Stomach smooth muscle (tissue), 2 donors: ENCODE measurements around the gene PICK1.

Source experiments
- H3K27ac ChIP-seq: one replicate; pipeline ENCODE4 v1.7.0; 2013; ENCODE audit warnings: mild to moderate bottlenecking, low read length, inconsistent platforms
- H3K27me3 ChIP-seq, 2 donors: one replicate each; pipeline ENCODE4 v1.7.0; 2013; ENCODE audit warnings: low read length in 2 of 2; ENCODE audit not compliant: insufficient read depth in 2 of 2, control insufficient read depth in 1 of 2
- H3K36me3 ChIP-seq, 2 donors: one replicate each; pipeline ENCODE4 v1.7.0; 2013; ENCODE audit warnings: low read length in 2 of 2; ENCODE audit not compliant: control insufficient read depth in 2 of 2, insufficient read depth in 2 of 2
- H3K4me1 ChIP-seq: one replicate; pipeline ENCODE4 v1.7.0; 2013; ENCODE audit warnings: low read length; ENCODE audit not compliant: control insufficient read depth, insufficient read depth
- H3K4me3 ChIP-seq, 2 donors: one replicate each; pipeline ENCODE4 v1.7.0; 2013; ENCODE audit warnings: low read length in 2 of 2
- H3K9ac ChIP-seq, 2 donors: one replicate each; pipeline ENCODE4 v1.7.0; 2013; ENCODE audit warnings: low read length in 2 of 2, mild to moderate bottlenecking in 1 of 2
- H3K9me3 ChIP-seq, 2 donors: one replicate each; pipeline ENCODE4 v1.7.0; 2013; ENCODE audit warnings: low read length in 2 of 2; ENCODE audit not compliant: control insufficient read depth in 2 of 2
- donor health status: healthy.
- donor health status: Pancreatic carcinoma.

Gene PICK1

GRCh38 chr22:38062791-38063190, 5.6 kb downstream of the PICK1 start:
- peaks cover 4% of the 10 kb centered on the region for H3K4me1 ChIP-seq
- no peak overlapping the region for H3K4me3 ChIP-seq
- H3K9me3 ChIP-seq: no peaks in the 10 kb centered on the region
- H3K27ac ChIP-seq: no peak overlapping the region
- H3K9ac ChIP-seq: no peak overlapping the region
- H3K27me3 ChIP-seq: no peaks in the 10 kb centered on the region
- peaks cover 10 to 17% of the 10 kb centered on the region in 2 donors for H3K36me3 ChIP-seq

- no peak overlapping the region for H3K4me3 ChIP-seq
- H3K27ac ChIP-seq: no peak overlapping the region
- H3K4me1 ChIP-seq: peaks cover 27% of the 10 kb centered on the region
- no peaks in the 10 kb centered on the region for H3K27me3 ChIP-seq
- H3K9ac ChIP-seq: no peak overlapping the region
- H3K36me3 ChIP-seq: peaks cover 10 to 11% of the 10 kb centered on the region in 2 donors
- no peaks in the 10 kb centered on the region for H3K9me3 ChIP-seq
Measured at GRCh38 chr22:38065539-38065938, 8.3 kb downstream of the PICK1 start.

- no peak overlapping the region for H3K9ac ChIP-seq
- H3K27me3 ChIP-seq: no peaks in the 10 kb centered on the region
- no peaks in the 10 kb centered on the region for H3K9me3 ChIP-seq
- peaks cover 10 to 11% of the 10 kb centered on the region in 2 donors for H3K36me3 ChIP-seq
- H3K4me3 ChIP-seq: no peak overlapping the region
- H3K27ac ChIP-seq: no peak overlapping the region
- peaks cover 31% of the 10 kb centered on the region for H3K4me1 ChIP-seq
Measured at GRCh38 chr22:38066381-38067027, 9.3 kb downstream of the PICK1 start.

- Histone ChIP-seq H3K4me3 (no peak overlapping the region), H3K9me3 (no peaks in the 10 kb centered on the region), H3K9ac (no peak overlapping the region), H3K4me1 (peaks cover 31% of the 10 kb centered on the region), H3K27ac (no peak overlapping the region), H3K27me3 (no peaks in the 10 kb centered on the region), H3K36me3 (peaks cover 10 to 11% of the 10 kb centered on the region in 2 donors)
Measured at GRCh38 chr22:38067028-38067415, 9.8 kb downstream of the PICK1 start.

GRCh38 chr22:38067761-38068360, 10.7 kb downstream of the PICK1 start:
- no peaks in the 10 kb centered on the region for H3K9me3 ChIP-seq
- peaks cover 10 to 18% of the 10 kb centered on the region in 2 donors for H3K36me3 ChIP-seq
- H3K27me3 ChIP-seq: no peaks in the 10 kb centered on the region
- peak overlapping the region in 1 of 2 donors; percentile 58 for H3K9ac ChIP-seq
- no peak overlapping the region for H3K4me3 ChIP-seq
- peaks cover 31% of the 10 kb centered on the region for H3K4me1 ChIP-seq
- peak overlapping the region; percentile 80 for H3K27ac ChIP-seq

GRCh38 chr22:38068641-38069371, 11.6 kb downstream of the PICK1 start:
- peaks cover 31% of the 10 kb centered on the region for H3K4me1 ChIP-seq
- peak overlapping the region in 1 of 2 donors; percentile 54 for H3K4me3 ChIP-seq
- no peaks in the 10 kb centered on the region for H3K27me3 ChIP-seq
- no peaks in the 10 kb centered on the region for H3K9me3 ChIP-seq
- H3K9ac ChIP-seq: peak overlapping the region; percentile 48 to 58
- peak overlapping the region; percentile 80 for H3K27ac ChIP-seq
- peaks cover 10 to 19% of the 10 kb centered on the region in 2 donors for H3K36me3 ChIP-seq

GRCh38 chr22:38069372-38070249, 12.4 kb downstream of the PICK1 start:
- Histone ChIP-seq H3K36me3 (peaks cover 9 to 19% of the 10 kb centered on the region in 2 donors), H3K4me3 (peak overlapping the region in 1 of 2 donors; percentile 54), H3K27ac (peak overlapping the region; percentile 80), H3K27me3 (no peaks in the 10 kb centered on the region), H3K4me1 (peaks cover 31% of the 10 kb centered on the region), H3K9me3 (no peaks in the 10 kb centered on the region), H3K9ac (peak overlapping the region; percentile 48 to 58)

GRCh38 chr22:38070250-38070921, 13.2 kb downstream of the PICK1 start:
- peak overlapping the region; percentile 5 to 30 for H3K9ac ChIP-seq
- no peaks in the 10 kb centered on the region for H3K9me3 ChIP-seq
- peak overlapping the region in 1 of 2 donors; percentile 49 for H3K4me3 ChIP-seq
- no peaks in the 10 kb centered on the region for H3K27me3 ChIP-seq
- peaks cover 2 to 15% of the 10 kb centered on the region in 2 donors for H3K36me3 ChIP-seq
- peak overlapping the region; percentile 80 for H3K27ac ChIP-seq
- H3K4me1 ChIP-seq: peaks cover 31% of the 10 kb centered on the region

GRCh38 chr22:38071421-38072321, 14.5 kb downstream of the PICK1 start:
- peaks cover 31% of the 10 kb centered on the region for H3K4me1 ChIP-seq
- no peak overlapping the region for H3K27ac ChIP-seq
- H3K36me3 ChIP-seq: peaks cover 0 to 13% of the 10 kb centered on the region in 2 donors
- no peak overlapping the region for H3K9ac ChIP-seq
- H3K4me3 ChIP-seq: no peak overlapping the region
- no peaks in the 10 kb centered on the region for H3K9me3 ChIP-seq
- no peaks in the 10 kb centered on the region for H3K27me3 ChIP-seq
